GM23338 (cell line): ENCODE measurements around the gene TTC12. TPM values are rescaled to one million over a fixed set of nuclear protein-coding genes. Genes with fewer than 3 reads are reported as not detected.

Experiments
- ATAC-seq: fragments of 200-7000 bp; cut with Tn5 transposase; 3 replicates; pipeline ENCODE4 v1.9.1; 2020
- DNase-seq: peaks from one replicate; pipeline ENCODE4 v3.0.0-alpha.2; 2015; ENCODE audit warnings: low spot score
- H2AFZ ChIP-seq: fragments of 200-600 bp; sonication (generic); 2 replicates; pipeline ENCODE4 v1.8.0; 2016; ENCODE audit warnings: antibody characterized with exemption, mild to moderate bottlenecking, moderate library complexity
- H3F3A ChIP-seq: fragments of 200-600 bp; sonication (generic); replicated peaks from 2 replicates; pipeline ENCODE4 v1.8.0; 2017; ENCODE audit warnings: antibody characterized with exemption, mixed run types, low read depth
- H3K27ac ChIP-seq: fragments of 200-600 bp; sonication (generic); 2 replicates; pipeline ENCODE4 v1.6.1; 2016; ENCODE audit warnings: low read depth
- H3K27me3 ChIP-seq: fragments of 200-600 bp; sonication (generic); 2 replicates; pipeline ENCODE4 v1.8.0; 2016; ENCODE audit warnings: mild to moderate bottlenecking, mixed run types, moderate library complexity; ENCODE audit not compliant: insufficient read depth
- H3K36me3 ChIP-seq: fragments of 200-600 bp; sonication (generic); 2 replicates; pipeline ENCODE4 v1.8.0; 2016; ENCODE audit warnings: mild to moderate bottlenecking; ENCODE audit not compliant: insufficient read depth
- H3K4me1 ChIP-seq: fragments of 200-600 bp; sonication (generic); 2 replicates; pipeline ENCODE4 v1.8.0; 2016; ENCODE audit warnings: mild to moderate bottlenecking, moderate library complexity; ENCODE audit not compliant: insufficient read depth
- H3K4me2 ChIP-seq: fragments of 200-600 bp; sonication (generic); 2 replicates; pipeline ENCODE4 v1.7.1; 2017; ENCODE audit warnings: mixed run types
- H3K4me3 ChIP-seq: fragments of 200-600 bp; sonication (generic); 2 replicates; pipeline ENCODE4 v1.6.1; 2016; ENCODE audit warnings: mixed run types
- H3K79me2 ChIP-seq: fragments of 200-600 bp; sonication (generic); replicated peaks from 2 replicates; pipeline ENCODE4 v1.8.0; 2017; ENCODE audit warnings: mild to moderate bottlenecking; ENCODE audit not compliant: insufficient read depth
- H3K9me2 ChIP-seq: fragments of 200-600 bp; sonication (generic); 2 replicates; pipeline ENCODE4 v1.8.0; 2017; ENCODE audit not compliant: insufficient read depth
- H4K20me1 ChIP-seq: fragments of 200-600 bp; sonication (generic); replicated peaks from 2 replicates; pipeline ENCODE4 v1.8.0; 2017; ENCODE audit warnings: mild to moderate bottlenecking; ENCODE audit not compliant: insufficient read depth
- H3K27ac Mint-ChIP-seq: 2 replicates; pipeline ENCODE4 v1.8.0; 2020; ENCODE audit warnings: inconsistent platforms, mild to moderate bottlenecking, moderate library complexity, mixed read lengths
- H3K27me3 Mint-ChIP-seq: 3 replicates; pipeline ENCODE4 v1.8.0; 2022; ENCODE audit warnings: low read depth, mild to moderate bottlenecking, moderate library complexity, mixed read lengths, inconsistent platforms; ENCODE audit not compliant: insufficient read depth, poor library complexity
- H3K36me3 Mint-ChIP-seq: 3 replicates; pipeline ENCODE4 v1.8.0; 2021; ENCODE audit warnings: low read depth, mild to moderate bottlenecking, inconsistent platforms, moderate library complexity, mixed read lengths
- H3K4me1 Mint-ChIP-seq: 3 replicates; pipeline ENCODE4 v1.8.0; 2020; ENCODE audit warnings: mild to moderate bottlenecking, inconsistent platforms, mixed read lengths
- H3K4me3 Mint-ChIP-seq: 3 replicates; pipeline ENCODE4 v1.8.0; 2021; ENCODE audit warnings: moderate library complexity, mild to moderate bottlenecking, inconsistent platforms, mixed read lengths
- H3K9me3 Mint-ChIP-seq: 3 replicates; pipeline ENCODE4 v1.8.0; 2020; ENCODE audit warnings: moderate library complexity, mild to moderate bottlenecking, inconsistent platforms, mixed read lengths
- CREB1 ChIP-seq: fragments of 250-450 bp; sonication (Bioruptor Pico); IDR thresholded peaks from 2 replicates; pipeline ENCODE4 v1.5.0; 2020; ENCODE audit warnings: low read depth, mild to moderate bottlenecking, moderate library complexity
- EZH2 ChIP-seq: fragments of 200-600 bp; sonication (generic); IDR thresholded peaks from one replicate; pipeline ENCODE4 v1.8.0; 2017; ENCODE audit warnings: antibody characterized with exemption, mild to moderate bottlenecking, low read depth; ENCODE audit not compliant: unreplicated experiment
- EZH2phosphoT487 ChIP-seq: fragments of 200-600 bp; sonication (generic); IDR thresholded peaks from one replicate; pipeline ENCODE4 v1.8.1; 2018; ENCODE audit warnings: antibody characterized with exemption; ENCODE audit not compliant: unreplicated experiment
- JUNB ChIP-seq: IDR thresholded peaks from one replicate; pipeline ENCODE4 v1.6.1; 2016; ENCODE audit warnings: antibody characterized with exemption; ENCODE audit not compliant: unreplicated experiment
- NANOG ChIP-seq: IDR thresholded peaks from 2 replicates; pipeline ENCODE4 v1.6.1; 2016; ENCODE audit warnings: antibody characterized with exemption, borderline replicate concordance
- POLR2AphosphoS5 ChIP-seq: IDR thresholded peaks from 2 replicates; pipeline ENCODE4 v1.6.1; 2016; ENCODE audit warnings: antibody characterized with exemption, low read depth
- STAT1 ChIP-seq: IDR thresholded peaks from one replicate; pipeline ENCODE4 v1.6.1; 2016; ENCODE audit warnings: antibody characterized with exemption; ENCODE audit not compliant: unreplicated experiment
- ZNF114 ChIP-seq: fragments of 250-450 bp; sonication (Bioruptor Pico); IDR thresholded peaks from 2 replicates; pipeline ENCODE4 v1.5.0; 2020; ENCODE audit warnings: mild to moderate bottlenecking, moderate library complexity
- ZNF331 ChIP-seq: fragments of 250-450 bp; sonication (Bioruptor Pico); IDR thresholded peaks from 2 replicates; pipeline ENCODE4 v1.5.0; 2020; ENCODE audit warnings: low read depth, mild to moderate bottlenecking, moderate library complexity
- polyA plus RNA-seq: library from polyadenylated mRNA; unstranded; fragments of >200 nt; fragmentation: Nextera tagmentation; extraction: Ambion mirVana; gene quantifications from 2 replicates; pipeline ENCODE4 v1.2.1, GENCODE V29; 2016
- total RNA-seq: library from RNA; depleted of rRNA; stranded (reverse); fragments of >200 nt; shearing (Covaris generic); gene quantifications from 2 replicates; pipeline ENCODE4 v1.2.3, GENCODE V29; 2014
- TF ChIP-seq, protein P1 (sequence below): fragments of 250-450 bp; sonication (Bioruptor Pico); IDR thresholded peaks from 2 replicates; pipeline ENCODE4 v1.5.0; 2020; ENCODE audit warnings: mild to moderate bottlenecking, moderate library complexity
- TF ChIP-seq, protein P2 (sequence below): IDR thresholded peaks from 2 replicates; pipeline ENCODE4 v1.6.1; 2016; ENCODE audit warnings: antibody characterized with exemption
- TF ChIP-seq, protein P3 (sequence below): IDR thresholded peaks from one replicate; pipeline ENCODE4 v1.6.1; 2018; ENCODE audit warnings: antibody characterized with exemption; ENCODE audit not compliant: unreplicated experiment
- TF ChIP-seq, protein P4 (sequence below), 2 experiments: fragments of 200-600 bp in 1 of 2; sonication (generic) in 1 of 2; conservative IDR thresholded peaks; 2 replicates each; pipeline versions ENCODE4 v1.5.1 to v1.6.1; 2016 to 2017; ENCODE audit warnings: antibody characterized with exemption in 2 of 2, low read depth in 2 of 2, mild to moderate bottlenecking in 2 of 2, moderate library complexity in 1 of 2

Gene TTC12
- total and polyA plus RNA-seq, 2 experiments from 2014 or later, result 3.4 to 12.5 TPM

DNA sequence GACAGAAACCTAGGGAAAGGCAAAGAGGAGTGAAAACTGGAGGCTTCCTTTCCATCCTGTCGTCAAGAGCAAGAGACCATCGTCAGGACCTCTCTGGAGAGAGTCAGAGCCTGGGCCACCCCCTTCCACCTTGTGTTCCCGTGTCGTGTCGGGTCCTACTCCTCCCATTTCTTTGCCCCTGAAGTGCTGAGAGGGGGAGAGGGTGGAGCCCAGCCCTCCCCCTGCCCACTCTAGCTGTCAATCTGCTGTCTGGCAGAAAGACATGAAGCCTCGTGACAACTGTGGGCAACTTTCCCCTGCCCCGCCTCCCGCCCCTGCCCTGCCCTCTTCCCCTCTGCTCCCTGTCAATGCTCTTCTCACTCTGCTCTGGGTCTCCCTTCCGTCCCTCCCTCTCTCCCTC lies 93.8 kb downstream of the TTC12 start:
- H3K27ac ChIP-seq, result no peak overlapping the region
- no peaks in the 10 kb centered on the region for H4K20me1 ChIP-seq
- no peak overlapping the region for H3K4me2 ChIP-seq
- ATAC-seq (no peak; the same call in 2 of the 3 replicates), DNase-seq (no peak)
- no peaks in the 10 kb centered on the region for H3K9me2 ChIP-seq
- TF ChIP-seq, protein P1, sequence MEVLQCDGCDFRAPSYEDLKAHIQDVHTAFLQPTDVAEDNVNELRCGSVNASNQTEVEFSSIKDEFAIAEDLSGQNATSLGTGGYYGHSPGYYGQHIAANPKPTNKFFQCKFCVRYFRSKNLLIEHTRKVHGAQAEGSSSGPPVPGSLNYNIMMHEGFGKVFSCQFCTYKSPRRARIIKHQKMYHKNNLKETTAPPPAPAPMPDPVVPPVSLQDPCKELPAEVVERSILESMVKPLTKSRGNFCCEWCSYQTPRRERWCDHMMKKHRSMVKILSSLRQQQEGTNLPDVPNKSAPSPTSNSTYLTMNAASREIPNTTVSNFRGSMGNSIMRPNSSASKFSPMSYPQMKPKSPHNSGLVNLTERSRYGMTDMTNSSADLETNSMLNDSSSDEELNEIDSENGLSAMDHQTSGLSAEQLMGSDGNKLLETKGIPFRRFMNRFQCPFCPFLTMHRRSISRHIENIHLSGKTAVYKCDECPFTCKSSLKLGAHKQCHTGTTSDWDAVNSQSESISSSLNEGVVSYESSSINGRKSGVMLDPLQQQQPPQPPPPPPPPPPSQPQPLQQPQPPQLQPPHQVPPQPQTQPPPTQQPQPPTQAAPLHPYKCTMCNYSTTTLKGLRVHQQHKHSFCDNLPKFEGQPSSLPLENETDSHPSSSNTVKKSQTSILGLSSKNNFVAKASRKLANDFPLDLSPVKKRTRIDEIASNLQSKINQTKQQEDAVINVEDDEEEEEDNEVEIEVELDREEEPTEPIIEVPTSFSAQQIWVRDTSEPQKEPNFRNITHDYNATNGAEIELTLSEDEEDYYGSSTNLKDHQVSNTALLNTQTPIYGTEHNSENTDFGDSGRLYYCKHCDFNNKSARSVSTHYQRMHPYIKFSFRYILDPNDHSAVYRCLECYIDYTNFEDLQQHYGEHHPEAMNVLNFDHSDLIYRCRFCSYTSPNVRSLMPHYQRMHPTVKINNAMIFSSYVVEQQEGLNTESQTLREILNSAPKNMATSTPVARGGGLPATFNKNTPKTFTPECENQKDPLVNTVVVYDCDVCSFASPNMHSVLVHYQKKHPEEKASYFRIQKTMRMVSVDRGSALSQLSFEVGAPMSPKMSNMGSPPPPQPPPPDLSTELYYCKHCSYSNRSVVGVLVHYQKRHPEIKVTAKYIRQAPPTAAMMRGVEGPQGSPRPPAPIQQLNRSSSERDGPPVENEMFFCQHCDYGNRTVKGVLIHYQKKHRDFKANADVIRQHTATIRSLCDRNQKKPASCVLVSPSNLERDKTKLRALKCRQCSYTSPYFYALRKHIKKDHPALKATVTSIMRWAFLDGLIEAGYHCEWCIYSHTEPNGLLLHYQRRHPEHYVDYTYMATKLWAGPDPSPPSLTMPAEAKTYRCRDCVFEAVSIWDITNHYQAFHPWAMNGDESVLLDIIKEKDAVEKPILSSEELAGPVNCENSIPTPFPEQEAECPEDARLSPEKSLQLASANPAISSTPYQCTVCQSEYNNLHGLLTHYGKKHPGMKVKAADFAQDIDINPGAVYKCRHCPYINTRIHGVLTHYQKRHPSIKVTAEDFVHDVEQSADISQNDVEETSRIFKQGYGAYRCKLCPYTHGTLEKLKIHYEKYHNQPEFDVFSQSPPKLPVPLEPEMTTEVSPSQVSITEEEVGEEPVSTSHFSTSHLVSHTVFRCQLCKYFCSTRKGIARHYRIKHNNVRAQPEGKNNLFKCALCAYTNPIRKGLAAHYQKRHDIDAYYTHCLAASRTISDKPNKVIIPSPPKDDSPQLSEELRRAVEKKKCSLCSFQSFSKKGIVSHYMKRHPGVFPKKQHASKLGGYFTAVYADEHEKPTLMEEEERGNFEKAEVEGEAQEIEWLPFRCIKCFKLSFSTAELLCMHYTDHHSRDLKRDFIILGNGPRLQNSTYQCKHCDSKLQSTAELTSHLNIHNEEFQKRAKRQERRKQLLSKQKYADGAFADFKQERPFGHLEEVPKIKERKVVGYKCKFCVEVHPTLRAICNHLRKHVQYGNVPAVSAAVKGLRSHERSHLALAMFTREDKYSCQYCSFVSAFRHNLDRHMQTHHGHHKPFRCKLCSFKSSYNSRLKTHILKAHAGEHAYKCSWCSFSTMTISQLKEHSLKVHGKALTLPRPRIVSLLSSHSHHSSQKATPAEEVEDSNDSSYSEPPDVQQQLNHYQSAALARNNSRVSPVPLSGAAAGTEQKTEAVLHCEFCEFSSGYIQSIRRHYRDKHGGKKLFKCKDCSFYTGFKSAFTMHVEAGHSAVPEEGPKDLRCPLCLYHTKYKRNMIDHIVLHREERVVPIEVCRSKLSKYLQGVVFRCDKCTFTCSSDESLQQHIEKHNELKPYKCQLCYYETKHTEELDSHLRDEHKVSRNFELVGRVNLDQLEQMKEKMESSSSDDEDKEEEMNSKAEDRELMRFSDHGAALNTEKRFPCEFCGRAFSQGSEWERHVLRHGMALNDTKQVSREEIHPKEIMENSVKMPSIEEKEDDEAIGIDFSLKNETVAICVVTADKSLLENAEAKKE (CRISPR knock-in tag), result no peak
- TF ChIP-seq, protein P2, sequence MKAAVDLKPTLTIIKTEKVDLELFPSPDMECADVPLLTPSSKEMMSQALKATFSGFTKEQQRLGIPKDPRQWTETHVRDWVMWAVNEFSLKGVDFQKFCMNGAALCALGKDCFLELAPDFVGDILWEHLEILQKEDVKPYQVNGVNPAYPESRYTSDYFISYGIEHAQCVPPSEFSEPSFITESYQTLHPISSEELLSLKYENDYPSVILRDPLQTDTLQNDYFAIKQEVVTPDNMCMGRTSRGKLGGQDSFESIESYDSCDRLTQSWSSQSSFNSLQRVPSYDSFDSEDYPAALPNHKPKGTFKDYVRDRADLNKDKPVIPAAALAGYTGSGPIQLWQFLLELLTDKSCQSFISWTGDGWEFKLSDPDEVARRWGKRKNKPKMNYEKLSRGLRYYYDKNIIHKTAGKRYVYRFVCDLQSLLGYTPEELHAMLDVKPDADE, result no peak
- TF ChIP-seq, protein P3, sequence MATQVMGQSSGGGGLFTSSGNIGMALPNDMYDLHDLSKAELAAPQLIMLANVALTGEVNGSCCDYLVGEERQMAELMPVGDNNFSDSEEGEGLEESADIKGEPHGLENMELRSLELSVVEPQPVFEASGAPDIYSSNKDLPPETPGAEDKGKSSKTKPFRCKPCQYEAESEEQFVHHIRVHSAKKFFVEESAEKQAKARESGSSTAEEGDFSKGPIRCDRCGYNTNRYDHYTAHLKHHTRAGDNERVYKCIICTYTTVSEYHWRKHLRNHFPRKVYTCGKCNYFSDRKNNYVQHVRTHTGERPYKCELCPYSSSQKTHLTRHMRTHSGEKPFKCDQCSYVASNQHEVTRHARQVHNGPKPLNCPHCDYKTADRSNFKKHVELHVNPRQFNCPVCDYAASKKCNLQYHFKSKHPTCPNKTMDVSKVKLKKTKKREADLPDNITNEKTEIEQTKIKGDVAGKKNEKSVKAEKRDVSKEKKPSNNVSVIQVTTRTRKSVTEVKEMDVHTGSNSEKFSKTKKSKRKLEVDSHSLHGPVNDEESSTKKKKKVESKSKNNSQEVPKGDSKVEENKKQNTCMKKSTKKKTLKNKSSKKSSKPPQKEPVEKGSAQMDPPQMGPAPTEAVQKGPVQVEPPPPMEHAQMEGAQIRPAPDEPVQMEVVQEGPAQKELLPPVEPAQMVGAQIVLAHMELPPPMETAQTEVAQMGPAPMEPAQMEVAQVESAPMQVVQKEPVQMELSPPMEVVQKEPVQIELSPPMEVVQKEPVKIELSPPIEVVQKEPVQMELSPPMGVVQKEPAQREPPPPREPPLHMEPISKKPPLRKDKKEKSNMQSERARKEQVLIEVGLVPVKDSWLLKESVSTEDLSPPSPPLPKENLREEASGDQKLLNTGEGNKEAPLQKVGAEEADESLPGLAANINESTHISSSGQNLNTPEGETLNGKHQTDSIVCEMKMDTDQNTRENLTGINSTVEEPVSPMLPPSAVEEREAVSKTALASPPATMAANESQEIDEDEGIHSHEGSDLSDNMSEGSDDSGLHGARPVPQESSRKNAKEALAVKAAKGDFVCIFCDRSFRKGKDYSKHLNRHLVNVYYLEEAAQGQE, result no peak
- TF ChIP-seq, protein P4, sequence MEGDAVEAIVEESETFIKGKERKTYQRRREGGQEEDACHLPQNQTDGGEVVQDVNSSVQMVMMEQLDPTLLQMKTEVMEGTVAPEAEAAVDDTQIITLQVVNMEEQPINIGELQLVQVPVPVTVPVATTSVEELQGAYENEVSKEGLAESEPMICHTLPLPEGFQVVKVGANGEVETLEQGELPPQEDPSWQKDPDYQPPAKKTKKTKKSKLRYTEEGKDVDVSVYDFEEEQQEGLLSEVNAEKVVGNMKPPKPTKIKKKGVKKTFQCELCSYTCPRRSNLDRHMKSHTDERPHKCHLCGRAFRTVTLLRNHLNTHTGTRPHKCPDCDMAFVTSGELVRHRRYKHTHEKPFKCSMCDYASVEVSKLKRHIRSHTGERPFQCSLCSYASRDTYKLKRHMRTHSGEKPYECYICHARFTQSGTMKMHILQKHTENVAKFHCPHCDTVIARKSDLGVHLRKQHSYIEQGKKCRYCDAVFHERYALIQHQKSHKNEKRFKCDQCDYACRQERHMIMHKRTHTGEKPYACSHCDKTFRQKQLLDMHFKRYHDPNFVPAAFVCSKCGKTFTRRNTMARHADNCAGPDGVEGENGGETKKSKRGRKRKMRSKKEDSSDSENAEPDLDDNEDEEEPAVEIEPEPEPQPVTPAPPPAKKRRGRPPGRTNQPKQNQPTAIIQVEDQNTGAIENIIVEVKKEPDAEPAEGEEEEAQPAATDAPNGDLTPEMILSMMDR (conservative IDR thresholded peaks at IDR 0.05; ENCODE audit: low read depth in 2 of 2), result no peak
- TF ChIP-seq EZH2phosphoT487 (no peak), STAT1 (no peak), POLR2AphosphoS5 (no peak), ZNF114 (CRISPR knock-in tag) (no peak), EZH2 (no peak), JUNB (no peak), CREB1 (no peak), ZNF331 (CRISPR knock-in tag) (no peak), NANOG (no peak)
- no peaks in the 10 kb centered on the region for H3K36me3 ChIP-seq
- H3K4me3 ChIP-seq, result no peak overlapping the region
- Mint-ChIP-seq H3K27ac (no peak overlapping the region), H3K36me3 (no peaks in the 10 kb centered on the region; the same call in 2 of the 3 replicates), H3K4me3 (no peak overlapping the region), H3K9me3 (no peaks in the 10 kb centered on the region), H3K4me1 (peaks cover 8% of the 10 kb centered on the region), H3K27me3 (peaks cover 5% of the 10 kb centered on the region)
- H3K4me1 ChIP-seq, result no peaks in the 10 kb centered on the region
- no peaks in the 10 kb centered on the region for H3F3A ChIP-seq
- H2AFZ ChIP-seq, result no peak overlapping the region
- no peaks in the 10 kb centered on the region for H3K79me2 ChIP-seq
- no peaks in the 10 kb centered on the region for H3K27me3 ChIP-seq
